Esophagus squamous epithelium (tissue), 5 donors: ENCODE data around the gene NDUFB3. TPM values are rescaled to one million over a fixed set of nuclear protein-coding genes. Genes with fewer than 3 reads are reported as not detected.
"Not testable (repeated sequence)": the region's sequence is repeated elsewhere in the genome, so short reads cannot be mapped to it uniquely, and the experiment has no call there.

Source experiments
- DNase-seq: peaks from one replicate; lab custom pipeline; 2025; lab: John Stamatoyannopoulos, UW
- H3K27ac ChIP-seq, 4 donors: fragments of 200-600 bp; sonication (generic); one replicate each; pipeline ENCODE4 v1.5.1; 2016 to 2019; ENCODE audit warnings: mild to moderate bottlenecking in 1 of 4
- H3K27me3 ChIP-seq, 4 donors: fragments of 200-600 bp; sonication (generic); 1 replicate in 3 of 4; 2 replicates in 1 of 4; pipeline versions ENCODE4 v1.5.1 to v1.6.0; 2017 to 2021; ENCODE audit warnings: antibody characterized with exemption in 1 of 4
- H3K36me3 ChIP-seq, 3 donors: fragments of 200-600 bp; sonication (generic); one replicate each; pipeline ENCODE4 v1.5.1; 2016 to 2019
- H3K4me1 ChIP-seq, 3 donors: fragments of 200-600 bp; sonication (generic); one replicate each; pipeline ENCODE4 v1.5.1; 2017 to 2019
- H3K4me3 ChIP-seq, 4 donors: fragments of 200-600 bp; sonication (generic); 1 replicate in 3 of 4; 2 replicates in 1 of 4; pipeline ENCODE4 v1.5.1; 2016 to 2019; ENCODE audit warnings: mild to moderate bottlenecking in 2 of 4, moderate library complexity in 1 of 4
- H3K9me3 ChIP-seq, 3 donors: fragments of 200-600 bp; sonication (generic); one replicate each; pipeline ENCODE4 v1.5.1; 2016 to 2019
- CTCF ChIP-seq, 6 experiments: fragments of 450-650 bp in 4 of 6; fragments of 200-600 bp in 2 of 6; sonication (generic) in 2 of 6; IDR thresholded peaks; one replicate each; pipeline ENCODE4 v1.5.1; 2016 to 2019; ENCODE audit warnings: antibody characterized with exemption in 6 of 6, mild to moderate bottlenecking in 4 of 6, moderate library complexity in 4 of 6
- POLR2A ChIP-seq, 4 donors: fragments of 450-650 bp; IDR thresholded peaks; one replicate each; pipeline ENCODE4 v1.6.1; 2017; ENCODE audit warnings: antibody characterized with exemption in 4 of 4, mild to moderate bottlenecking in 4 of 4, moderate library complexity in 3 of 4
- WGBS, 2 donors: methylation state at CpG; one replicate each; pipeline ENCODE4 v1.1.5; 2018; 5-methylcytosine and 5-hydroxymethylcytosine counted together
- intact Hi-C: fragments of 100-400 bp; cut with DNase I; formaldehyde crosslinking; loops from one replicate; pipeline ENCODE4 v1.15.0; 2022
- total RNA-seq, 4 donors: library from RNA; depleted of rRNA; stranded (reverse); fragments of >200 nt; gene quantifications; one replicate each; pipeline ENCODE4 v1.1.0, GENCODE V29; 2016
- donor health status: DM: yes; HTN: yes; CAD: no.

NDUFB3 gene
- total RNA-seq, 4 donors from 2014 or later: 63.6 to 111 (median 77.3) TPM

- no peaks in the 10 kb centered on the region for H3K9me3 ChIP-seq
- peak overlapping the region; percentile 97 to 100 (median 99) for H3K27ac ChIP-seq
- intact Hi-C loops: loop anchor here (10.0 kb wide), 1 partner anchor 48 kb away; no protein-coding TSS in a partner anchor
- 0 to 1% methylated on average over 20 to 22 of the region's 22 CpGs for WGBS, 2 donors
- TF ChIP-seq POLR2A (IDR thresholded peaks at IDR 0.05) (peak in 2 of 4 donors; percentile 24 to 40), CTCF (IDR thresholded peaks at IDR 0.05) (peak in 5 of 6 experiments; percentile 14 to 56 (median 50))
- no peak for DNase-seq
- H3K36me3 ChIP-seq: no peaks in the 10 kb centered on the region
- peak overlapping the region; percentile 66 to 97 (median 82) for H3K4me3 ChIP-seq
- H3K27me3 ChIP-seq: no peaks in the 10 kb centered on the region
- peaks cover 0 to 67% (median 15%) of the 10 kb centered on the region in 3 donors for H3K4me1 ChIP-seq
Observed at GRCh38 chr2:201116959-201117734, 45.3 kb downstream of the NDUFB3 start.

GRCh38 chr2:201117735-201118094 lies 45.9 kb downstream of the NDUFB3 start:
- 4 to 5% methylated on average over 13 of the region's 13 CpGs for WGBS, 2 donors
- intact Hi-C loops: loop anchor here (10.0 kb wide), 1 partner anchor 47 kb away; no protein-coding TSS in a partner anchor
- H3K36me3 ChIP-seq, H3K9me3 ChIP-seq, H3K27me3 ChIP-seq, DNase-seq: not testable (repeated sequence)
- peak overlapping the region; percentile 66 to 97 (median 82) for H3K4me3 ChIP-seq
- H3K4me1 ChIP-seq: peaks cover under 1 to 73% (median 21%) of the 10 kb centered on the region in 3 donors
- peak overlapping the region; percentile 97 to 100 (median 99) for H3K27ac ChIP-seq

GRCh38 chr2:201118121-201118960 lies 46.5 kb downstream of the NDUFB3 start:
- WGBS, 2 donors: 0 to 2% methylated on average over 15 to 24 of the region's 48 CpGs
- peak in 5 of 6 experiments; percentile 15 to 45 (median 41) for TF ChIP-seq CTCF (IDR thresholded peaks at IDR 0.05)
- peak in 2 of 4 donors; percentile 70 to 79 for TF ChIP-seq POLR2A (IDR thresholded peaks at IDR 0.05)
- no peaks in the 10 kb centered on the region for H3K9me3 ChIP-seq
- H3K4me3 ChIP-seq: peak overlapping the region; percentile 66 to 97 (median 82)
- peaks cover 7 to 79% (median 27%) of the 10 kb centered on the region in 3 donors for H3K4me1 ChIP-seq
- no peaks in the 10 kb centered on the region for H3K27me3 ChIP-seq
- H3K27ac ChIP-seq: peak overlapping the region; percentile 97 to 100 (median 99)
- DNase-seq: peak; percentile 59
- intact Hi-C loops: loop anchor here (10.0 kb wide), 1 partner anchor 46 kb away; no protein-coding TSS in a partner anchor
- no peaks in the 10 kb centered on the region for H3K36me3 ChIP-seq

GRCh38 chr2:201118961-201119854 lies 47.4 kb downstream of the NDUFB3 start:
- Histone ChIP-seq H3K4me3 (peak overlapping the region; percentile 66 to 97 (median 82)), H3K27me3 (no peaks in the 10 kb centered on the region), H3K27ac (peak overlapping the region; percentile 97 to 100 (median 99)), H3K9me3 (no peaks in the 10 kb centered on the region), H3K36me3 (no peaks in the 10 kb centered on the region), H3K4me1 (peaks cover 14 to 85% (median 36%) of the 10 kb centered on the region in 3 donors)
- no peak for DNase-seq
- TF ChIP-seq POLR2A (IDR thresholded peaks at IDR 0.05) (no peak), CTCF (IDR thresholded peaks at IDR 0.05) (no peak)
- WGBS, 2 donors: 16 to 20% methylated on average over 8 of the region's 12 CpGs
- intact Hi-C loops: loop anchor here (10.0 kb wide), 1 partner anchor 46 kb away; no protein-coding TSS in a partner anchor
